HTERT RPE-1 (cell line): Measurements from ENCODE around the gene MEGF10.
"Not testable (repeated sequence)": the region's sequence is repeated elsewhere in the genome, so short reads cannot be mapped to it uniquely, and the experiment has no call there.

Experiments used
- in situ Hi-C: fragments of 300-500 bp; cut with MboI; formaldehyde crosslinking; loops from 4 replicates; pipeline ENCODE4 v1.14.3; 2020; ENCODE audit warnings: low sequenced_read_pairs

Gene MEGF10

DNA sequence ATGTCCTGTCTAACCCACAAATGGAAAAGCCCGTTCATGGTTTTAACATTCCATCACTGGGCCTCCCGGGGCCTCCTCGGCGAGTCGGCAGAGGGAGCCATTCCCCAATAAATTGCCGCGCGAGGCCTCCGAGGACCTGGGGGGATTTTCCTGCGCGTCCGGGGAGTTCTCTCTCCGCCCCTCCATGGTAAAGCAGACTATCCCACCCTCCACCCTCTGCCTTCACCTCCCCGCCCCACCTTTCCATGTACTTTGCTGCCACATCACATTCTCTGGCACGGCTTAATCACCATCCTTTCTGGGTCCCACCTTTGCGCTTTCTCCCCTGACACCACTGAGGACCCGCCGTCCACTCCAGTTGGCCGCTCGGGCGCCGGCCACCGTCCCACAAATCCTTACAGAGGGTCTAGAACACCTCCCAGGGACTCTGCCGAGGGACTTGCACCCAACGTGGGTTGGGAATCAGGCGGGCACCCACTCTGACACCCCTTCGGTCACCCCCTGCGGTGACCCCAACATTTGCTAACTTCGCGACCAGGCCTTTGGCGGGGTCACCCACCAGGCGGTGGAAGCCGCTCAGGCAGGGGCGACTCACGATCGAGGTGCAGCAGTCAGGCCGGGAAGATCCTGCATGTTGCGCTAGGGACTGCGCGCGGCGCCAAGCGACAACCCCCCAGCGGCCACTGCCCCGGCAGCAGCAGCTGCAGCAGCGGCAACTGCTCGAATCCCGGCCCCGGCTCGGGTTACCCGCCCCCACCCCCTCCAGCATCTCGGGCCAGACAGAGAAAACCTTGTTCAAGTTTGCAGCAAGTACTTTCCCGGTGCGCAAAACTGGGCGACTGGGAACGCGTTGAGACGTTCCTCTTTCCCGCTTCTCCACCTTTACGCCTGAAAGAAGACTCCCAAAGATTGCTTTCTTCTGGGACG lies at the start of gene MEGF10:
TSS of gene MEGF10 (plus strand) at position 778 of the 927 bp plus-strand sequence. CDS start 40,513 bp downstream, outside the sequence.
- in situ Hi-C loops, result no loop called here

DNA sequence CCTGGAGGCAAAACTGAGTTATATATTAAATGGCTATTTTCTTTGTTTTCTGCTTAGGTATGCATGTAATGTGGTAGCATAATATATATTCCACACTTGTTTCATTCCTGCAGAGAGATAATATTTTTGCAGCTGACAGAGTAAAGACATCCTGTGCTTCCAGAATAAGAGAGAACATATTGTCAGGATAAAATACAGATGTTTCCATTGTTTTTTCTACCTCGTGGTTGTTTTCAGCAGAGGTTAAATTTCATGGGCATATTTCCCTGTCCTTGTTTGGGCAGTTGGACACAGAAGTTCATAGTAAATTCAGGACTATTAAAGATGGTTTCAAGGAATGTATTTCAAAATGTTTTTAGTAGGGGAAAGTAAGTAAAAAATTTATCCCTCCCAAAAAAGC lies 47.6 kb upstream of the MEGF10 start:
- in situ Hi-C loops, result no loop called here

DNA sequence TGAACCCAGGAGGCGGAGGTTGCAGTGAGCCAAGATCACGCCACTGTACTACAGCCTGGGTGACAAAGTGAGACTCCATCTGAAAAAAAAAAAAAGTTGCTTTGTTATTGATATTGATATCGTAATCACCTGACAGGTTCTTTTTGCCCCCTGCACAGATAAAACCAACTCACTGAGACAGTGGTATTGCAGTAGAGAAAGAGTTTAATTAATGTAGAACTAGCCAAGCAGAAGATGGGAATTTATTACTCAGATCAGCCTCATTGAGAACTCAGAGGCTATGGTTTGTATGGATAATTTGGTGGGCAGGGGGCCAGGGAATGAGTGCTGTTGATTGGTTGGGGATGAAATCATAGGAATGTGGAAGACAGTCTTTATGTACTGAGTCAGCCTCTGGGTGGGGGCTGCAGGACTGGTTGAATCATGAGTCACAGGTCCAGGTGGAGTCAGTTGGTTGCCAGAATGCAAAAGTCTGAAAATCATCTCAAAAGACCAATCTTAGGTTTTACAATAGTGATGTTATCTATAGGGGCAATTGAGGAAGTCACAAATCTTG lies 35.8 kb upstream of the MEGF10 start:
- in situ Hi-C loops, result no loop called here

DNA sequence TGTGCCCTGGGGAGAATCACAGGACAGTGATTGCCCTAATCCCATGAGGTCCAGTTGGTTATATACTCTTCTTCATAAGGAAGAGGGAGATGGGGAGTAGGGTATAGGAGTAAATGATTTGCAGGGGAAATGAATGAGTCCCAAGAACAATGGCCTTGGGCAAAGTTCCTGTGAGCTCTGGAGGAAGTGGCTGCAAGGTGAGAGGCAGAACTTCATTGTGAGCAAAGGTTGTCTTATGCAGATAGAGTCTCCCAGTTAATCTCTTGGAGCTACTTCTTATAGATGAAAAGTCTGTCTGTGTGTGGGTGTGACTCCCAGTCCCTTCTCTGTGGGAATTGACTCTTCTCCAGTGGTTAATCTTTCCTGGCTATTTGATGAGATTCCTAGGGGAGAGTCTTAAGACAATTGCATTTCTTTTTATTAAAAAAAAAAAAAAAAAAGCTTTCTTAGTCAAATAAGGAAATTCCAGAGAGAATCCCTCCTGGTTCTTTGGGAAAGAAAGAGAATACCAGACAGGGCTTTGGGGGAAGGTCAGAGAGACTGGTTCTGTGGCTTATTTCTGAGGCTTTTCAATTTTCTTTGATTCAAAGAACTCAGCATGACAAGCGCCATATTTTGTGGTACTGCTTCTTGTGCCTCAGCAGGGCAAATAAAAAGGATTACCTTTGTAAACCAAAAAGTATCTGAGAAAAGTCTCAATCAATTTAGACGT lies 33.6 kb upstream of the MEGF10 start:
- in situ Hi-C loops, result no loop called here

DNA sequence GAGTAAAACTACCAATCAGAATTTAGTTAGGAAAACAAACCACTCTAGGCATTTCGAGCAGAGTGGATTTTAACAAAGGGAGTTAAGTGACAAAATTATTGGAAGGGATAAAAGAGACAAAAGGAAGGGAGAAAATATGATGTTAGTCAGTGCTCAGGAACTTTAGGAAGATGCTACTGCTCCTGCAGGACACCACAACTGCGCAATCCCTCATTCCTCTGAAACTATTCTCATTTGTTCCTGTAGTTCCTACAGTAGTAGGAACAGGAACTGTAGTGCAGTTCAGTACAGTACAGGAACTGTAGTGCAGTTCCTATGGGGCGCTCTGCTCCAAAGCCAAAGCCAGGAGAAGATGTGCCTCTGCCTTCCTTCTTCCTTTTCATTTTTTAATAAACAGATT lies 29.9 kb upstream of the MEGF10 start:
- in situ Hi-C loops, result no loop called here

DNA sequence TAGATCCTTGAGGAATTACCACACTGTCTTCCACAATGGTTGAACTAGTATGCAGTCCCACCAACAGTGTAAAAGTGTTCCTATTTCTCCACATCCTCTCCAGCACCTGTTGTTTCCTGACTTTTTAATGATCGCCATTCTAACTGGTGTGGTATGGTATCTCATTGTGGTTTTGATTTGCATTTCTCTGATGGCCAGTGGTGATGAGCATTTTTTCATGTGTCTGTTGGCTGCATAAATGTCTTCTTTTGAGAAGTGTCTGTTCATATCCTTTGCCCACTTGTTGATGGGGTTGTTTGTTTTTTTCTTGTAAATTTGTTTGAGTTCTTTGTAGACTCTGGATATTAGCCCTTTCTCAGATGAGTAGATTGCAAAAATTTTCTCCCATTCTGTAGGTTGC lies 25.1 kb upstream of the MEGF10 start:
- in situ Hi-C loops, result not testable (repeated sequence)

DNA sequence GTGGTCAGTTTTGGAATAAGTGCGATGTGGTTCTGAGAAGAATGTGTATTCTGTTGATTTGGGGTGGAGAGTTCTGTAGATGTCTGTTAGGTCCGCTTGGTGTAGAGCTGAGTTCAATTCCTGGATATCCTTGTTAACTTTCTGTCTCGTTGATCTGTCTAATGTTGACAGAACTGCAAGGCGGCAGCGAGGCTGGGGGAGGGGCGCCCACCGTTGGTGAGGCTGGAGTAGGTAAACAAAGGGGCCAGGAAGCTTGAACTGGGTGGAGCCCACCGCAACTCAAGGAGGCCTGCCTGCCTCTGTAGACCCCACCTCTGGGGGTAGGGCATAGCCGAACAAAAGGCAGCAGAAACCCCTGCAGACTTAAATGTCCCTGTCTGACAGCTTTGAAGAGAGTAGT lies 22.3 kb upstream of the MEGF10 start:
- in situ Hi-C loops, result not testable (repeated sequence)

DNA sequence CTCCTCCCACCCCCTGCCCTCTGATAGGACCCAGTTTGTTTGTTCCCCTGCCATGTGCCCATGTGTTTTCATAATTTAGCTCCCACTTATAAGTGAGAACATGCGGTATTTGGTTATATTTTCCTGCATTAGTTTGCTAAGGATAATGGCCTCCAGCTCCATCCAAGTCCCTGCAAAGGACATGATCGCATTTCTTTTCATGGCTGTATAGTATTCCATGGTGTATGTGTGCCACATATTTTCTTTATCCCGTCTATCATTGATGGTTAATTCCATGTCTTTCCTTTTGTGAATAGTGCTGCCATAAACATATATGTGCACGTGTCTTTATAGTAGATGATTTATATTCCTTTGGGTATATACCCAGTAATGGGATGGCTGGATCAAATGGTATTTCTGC lies 19.9 kb upstream of the MEGF10 start:
- in situ Hi-C loops, result not testable (repeated sequence)

DNA sequence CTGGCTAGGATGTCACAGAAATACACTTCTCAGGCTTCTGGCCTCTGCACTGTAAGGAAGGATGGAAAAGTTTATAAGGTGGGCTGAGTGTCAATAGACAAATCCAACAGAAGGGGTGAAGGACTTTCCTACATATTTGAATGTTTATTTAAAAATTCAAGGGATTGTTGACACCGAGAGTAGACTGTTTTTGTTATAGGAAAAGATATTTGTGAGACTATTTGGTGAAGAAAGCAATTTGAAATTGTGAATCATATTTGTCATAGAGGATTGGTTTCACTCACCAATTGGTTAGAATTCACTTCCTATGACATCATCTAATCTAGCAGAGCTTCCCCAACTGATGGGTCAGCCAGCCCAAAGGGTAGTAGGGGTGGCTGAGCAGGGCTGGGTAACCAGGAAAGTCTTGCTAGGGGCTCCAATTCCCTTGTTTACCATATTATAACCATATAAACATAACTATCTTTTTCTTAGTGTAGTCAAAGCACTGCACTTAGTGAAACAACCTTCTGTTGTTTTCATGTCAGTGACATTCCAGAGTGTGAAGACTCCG lies 14.9 kb upstream of the MEGF10 start:
- in situ Hi-C loops, result no loop called here

DNA sequence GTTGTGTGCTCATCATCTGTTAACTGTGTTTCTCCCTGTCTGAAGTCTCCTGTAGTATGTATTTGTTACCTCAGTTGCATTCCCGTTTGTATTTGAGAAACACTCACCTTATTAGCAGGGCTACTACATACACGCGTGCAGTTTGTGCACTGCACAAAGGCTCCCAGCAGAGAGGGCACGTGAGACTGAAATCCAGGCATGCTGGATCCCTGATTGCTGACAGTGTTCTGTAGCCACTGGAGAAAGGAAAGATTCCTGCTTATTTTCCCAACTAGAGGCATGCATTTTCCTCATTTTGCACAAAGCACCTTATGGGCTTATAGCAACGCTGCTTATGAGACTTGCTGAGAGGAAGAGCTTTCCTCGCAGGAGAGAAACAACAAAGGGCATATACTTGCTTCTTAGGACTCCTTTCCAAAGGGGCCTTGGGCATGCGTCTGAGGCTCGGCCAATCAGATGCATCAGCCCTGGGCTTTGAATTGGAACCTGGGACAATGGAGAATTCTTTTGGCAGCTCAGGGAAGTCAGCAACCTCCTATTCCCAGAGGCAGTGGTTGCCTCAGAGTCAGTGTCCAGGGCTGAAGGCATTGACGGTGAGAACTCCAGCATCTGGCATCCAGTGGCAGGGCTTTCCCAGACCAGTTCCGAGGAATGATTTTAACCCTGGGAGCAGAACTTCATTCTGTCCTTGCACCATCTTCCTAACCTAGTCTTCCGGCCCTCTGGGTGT lies 9.9 kb upstream of the MEGF10 start:
- in situ Hi-C loops, result no loop called here

DNA sequence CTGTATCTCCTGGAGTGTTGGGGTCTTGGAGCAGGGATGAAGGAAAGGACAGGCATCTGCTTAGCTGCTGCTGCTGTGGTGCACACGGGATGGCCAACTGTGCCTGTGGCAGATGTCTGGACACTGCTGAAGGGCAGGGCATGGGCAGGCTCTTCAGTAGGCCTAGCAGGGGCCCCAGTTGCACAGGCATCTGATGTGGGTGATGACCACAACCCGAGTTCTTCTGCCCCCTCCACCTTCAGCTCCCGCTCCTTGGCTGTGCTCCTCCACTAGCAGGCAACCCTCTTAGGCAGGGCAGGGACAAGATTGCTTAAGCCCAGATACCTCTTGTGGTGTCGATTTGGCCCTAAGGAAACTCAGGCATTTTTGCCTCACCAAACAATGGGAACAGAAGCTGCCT lies 9.0 kb upstream of the MEGF10 start:
- in situ Hi-C loops, result no loop called here

DNA sequence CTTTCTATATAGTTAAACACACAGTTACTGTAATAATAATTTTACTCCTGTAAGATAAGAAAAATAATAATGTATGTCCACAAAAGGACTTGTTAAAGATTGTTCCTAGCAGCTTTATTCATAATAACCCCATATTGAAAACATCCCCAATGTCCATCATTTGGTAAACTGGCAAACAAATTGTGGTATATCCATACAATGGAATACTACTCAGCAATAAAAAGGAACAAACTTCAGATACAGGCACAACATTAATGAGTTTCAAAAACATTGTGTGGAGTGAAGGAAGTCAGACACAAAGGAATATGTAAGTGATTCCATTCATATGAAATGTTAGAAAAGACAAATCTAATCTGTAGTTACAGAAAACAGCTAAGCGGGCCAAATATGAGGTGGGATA lies 1.9 kb upstream of the MEGF10 start:
- in situ Hi-C loops, result no loop called here

DNA sequence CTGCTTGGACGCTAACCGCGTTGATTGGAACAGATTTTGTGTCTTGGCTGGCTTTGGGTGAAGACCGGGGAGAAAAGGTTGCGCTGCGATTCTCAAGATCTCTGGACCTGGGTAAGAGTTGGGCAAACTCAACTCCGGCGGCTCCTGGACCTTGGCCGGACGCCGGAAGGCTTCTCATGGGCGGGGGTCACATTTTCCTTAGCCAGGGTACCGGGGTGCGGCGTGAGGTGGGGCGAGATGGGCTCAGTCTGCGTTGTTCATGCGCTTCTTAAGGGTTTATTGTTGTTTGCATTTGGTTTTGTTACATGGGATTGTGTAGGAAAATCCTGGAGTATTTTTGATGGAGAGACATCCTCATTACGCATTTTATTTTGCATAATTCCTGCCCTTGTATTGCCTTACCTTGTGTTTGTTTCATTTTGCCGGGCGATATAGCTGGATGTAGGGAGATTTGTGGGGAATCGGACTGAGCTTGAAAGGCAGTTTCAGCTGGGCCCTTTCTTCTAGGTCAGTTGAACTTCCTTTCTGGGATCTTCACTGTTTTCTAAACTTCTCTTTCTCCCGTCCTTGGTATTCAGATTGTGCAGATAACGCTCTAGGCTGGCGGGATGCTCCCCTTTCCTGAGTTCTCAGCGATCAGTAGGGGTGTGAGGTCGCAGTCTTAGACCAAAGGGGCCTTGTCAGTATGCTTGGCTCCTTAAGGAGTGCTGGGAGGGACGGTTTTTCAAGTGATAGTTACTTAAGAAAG lies 524 bp downstream of the MEGF10 start:
- in situ Hi-C loops, result no loop called here

DNA sequence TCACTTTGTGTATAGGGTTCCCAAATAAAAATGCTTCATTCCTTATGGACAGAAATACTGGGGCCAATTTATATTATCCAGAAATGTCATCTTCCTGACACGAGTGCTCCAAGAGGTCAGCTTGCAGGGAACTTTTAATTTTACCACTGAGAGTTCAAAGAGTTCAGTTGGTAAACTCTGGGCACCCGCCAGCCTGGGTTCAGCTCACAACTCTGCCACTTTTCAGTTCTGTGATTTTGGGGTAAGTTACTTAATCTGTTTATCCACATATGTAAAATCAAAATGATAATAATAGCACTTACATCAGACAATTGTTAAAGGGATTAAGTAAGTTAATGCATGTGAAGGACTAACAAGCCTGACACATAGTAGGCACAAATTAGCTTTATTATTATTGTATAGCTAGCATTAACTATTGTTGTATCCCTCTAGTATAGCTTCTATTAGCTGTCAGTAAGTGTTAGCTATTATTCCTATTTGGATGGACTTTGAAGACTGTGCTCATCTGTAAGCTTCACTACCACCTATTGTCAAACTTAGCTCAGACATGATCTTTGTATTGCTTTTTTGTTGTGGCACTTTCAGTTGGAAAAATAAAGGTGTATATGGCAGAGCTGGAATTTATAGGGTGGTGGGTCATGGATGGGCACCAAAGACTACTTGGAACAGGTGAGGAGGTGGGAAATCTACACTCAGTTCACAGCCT lies 1.6 kb downstream of the MEGF10 start:
- in situ Hi-C loops, result no loop called here

DNA sequence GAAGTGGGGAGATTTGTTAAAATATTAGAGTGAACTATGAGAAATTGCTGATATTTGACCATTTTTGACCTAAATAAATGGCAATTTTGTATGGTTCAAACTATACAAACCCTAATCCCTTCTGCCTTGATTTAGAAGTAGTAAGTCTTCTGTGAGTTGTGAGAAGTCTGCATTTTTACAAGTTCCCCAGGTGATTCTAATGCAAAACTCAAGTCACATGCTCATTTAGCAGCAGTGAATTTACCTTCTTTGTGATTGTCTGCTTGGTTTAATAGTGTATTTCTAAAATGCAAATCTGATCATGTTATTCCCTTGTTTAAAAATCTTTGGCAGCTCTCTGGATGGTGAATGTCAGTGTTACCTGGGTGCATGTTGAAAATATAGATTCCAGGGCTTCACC lies 2.8 kb downstream of the MEGF10 start:
- in situ Hi-C loops, result no loop called here

DNA sequence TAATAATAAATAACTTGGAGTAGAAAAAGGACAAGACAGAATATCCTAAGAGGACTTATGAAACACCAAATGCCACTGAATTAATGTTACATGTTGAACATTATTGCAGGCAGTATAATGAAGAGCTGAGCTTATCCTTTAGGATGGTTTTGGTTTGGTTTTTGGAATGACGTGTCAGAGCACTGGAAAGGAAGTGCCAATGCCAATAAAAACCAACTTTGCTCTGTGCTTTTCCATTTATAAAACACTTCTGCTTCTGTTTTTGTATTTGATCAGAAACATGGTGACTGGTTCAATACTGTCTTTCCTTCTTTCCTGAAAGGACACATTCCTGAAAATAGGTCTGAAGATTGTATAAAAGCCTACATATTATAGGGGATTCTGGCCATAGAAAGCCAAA lies 4.2 kb downstream of the MEGF10 start:
- in situ Hi-C loops, result no loop called here

DNA sequence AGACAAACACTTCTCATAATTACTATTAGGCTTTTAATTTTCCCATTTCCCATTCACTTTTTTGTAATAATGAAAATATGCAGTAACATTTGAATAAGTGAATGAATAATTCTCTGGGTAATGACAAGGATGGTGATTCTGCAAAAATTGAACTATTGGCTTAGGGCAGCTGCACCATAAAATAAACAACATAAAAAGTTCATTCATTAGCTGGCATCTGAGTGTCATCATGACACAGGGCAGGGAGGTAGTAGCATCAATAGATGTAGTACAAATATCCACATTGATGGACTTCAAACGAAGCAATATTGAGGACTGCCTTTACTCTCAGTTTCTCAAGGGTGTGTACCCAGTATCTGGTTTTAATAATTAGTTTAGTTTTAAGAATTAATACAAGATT lies 4.9 kb downstream of the MEGF10 start:
- in situ Hi-C loops, result no loop called here

DNA sequence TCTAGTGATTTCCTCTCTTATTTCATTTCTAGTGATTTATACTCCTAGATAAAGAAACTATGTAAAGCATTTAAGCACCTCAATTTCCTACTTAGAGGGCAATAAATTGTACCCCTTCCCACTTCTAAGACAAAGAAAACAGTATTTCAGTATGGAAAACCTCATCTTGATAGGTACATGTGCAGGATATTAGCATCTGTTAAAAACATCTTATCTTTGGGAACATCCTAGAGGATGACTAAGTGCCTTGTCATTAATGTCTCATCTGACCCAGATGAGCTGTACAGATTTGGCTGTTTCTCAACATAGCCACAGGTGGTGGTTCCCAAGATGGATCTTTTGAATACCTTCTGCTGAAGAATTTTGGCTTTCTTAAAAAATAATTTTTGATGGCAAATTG lies 5.7 kb downstream of the MEGF10 start:
- in situ Hi-C loops, result no loop called here

DNA sequence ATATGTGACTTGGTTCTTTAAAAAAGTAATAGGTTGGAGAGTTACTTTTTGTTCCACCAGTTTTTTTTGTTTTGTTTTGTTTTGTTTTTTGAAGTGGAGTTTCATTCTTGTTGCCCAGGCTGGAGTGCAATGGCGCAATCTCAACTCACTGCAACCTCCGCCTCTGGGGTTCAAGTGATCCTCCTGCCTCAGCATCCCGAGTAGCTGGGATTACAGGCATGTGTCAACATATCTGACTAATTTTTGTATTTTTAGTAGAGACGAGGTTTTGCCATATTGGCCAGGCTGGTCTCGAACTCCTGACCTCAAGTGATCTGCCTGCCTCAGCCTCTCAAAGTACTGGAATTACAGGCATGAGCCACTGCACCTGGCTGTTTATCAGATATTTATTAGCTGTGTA lies 6.3 kb downstream of the MEGF10 start:
- in situ Hi-C loops, result not testable (repeated sequence)
